ENCODE data around the gene CORO7. TPM values are rescaled to one million over a fixed set of nuclear protein-coding genes. Genes with fewer than 3 reads are reported as not detected.
"Not testable (repeated sequence)": the region's sequence is repeated elsewhere in the genome, so short reads cannot be mapped to it uniquely, and the experiment has no call there.

The CORO7 gene
- polyA plus RNA-seq, 6 donors from 2014 or later: 9.0 to 40.1 (median 20.7) TPM

- Mint-ChIP-seq H3K27ac (no peak overlapping the region), H3K9me3 (no peaks in the 10 kb centered on the region), H3K4me3 (peak overlapping the region in 1 of 8 donors; percentile 56), H3K27me3 (no peaks in the 10 kb centered on the region), H3K4me1 (peaks cover 9 to 27% (median 18%) of the 10 kb centered on the region in 3 donors), H3K36me3 (no peaks in the 10 kb centered on the region)
- ATAC-seq (ENCODE audit: low read depth in 2 of 2): no peak
- DNase-seq: no peak
Observed at GRCh38 chr16:4352843-4353242, 63.6 kb downstream of the CORO7 start.

DNA sequence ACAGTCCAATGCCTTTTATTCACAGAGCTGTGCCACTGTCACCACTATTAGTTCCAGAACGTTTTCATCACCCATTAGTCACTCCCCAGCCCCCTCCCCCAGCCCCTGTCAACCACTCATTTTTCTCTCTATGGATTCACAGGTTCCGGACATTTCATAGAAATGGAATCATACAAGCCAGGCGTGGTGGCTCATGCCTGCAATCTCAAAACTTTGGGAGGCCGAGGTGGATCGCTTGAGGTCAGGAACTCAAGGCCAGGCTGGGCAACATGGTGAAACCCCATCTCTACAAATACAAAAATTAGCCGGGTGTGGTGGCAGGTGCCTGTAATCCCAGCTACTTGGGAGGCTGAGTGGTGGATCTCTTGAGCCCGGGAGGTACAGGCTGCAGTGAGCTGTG is 64.5 kb downstream of the CORO7 start:
- H3K27me3 Mint-ChIP-seq: no peaks in the 10 kb centered on the region
- H3K27ac Mint-ChIP-seq: peak overlapping the region in 4 of 6 donors; percentile 37 to 89 (median 56)
- H3K36me3 Mint-ChIP-seq: no peaks in the 10 kb centered on the region
- H3K9me3 Mint-ChIP-seq: no peaks in the 10 kb centered on the region
- ATAC-seq (ENCODE audit: low read depth in 2 of 2): no peak
- no peak for DNase-seq
- peak overlapping the region; percentile 46 to 98 (median 92) for H3K4me3 Mint-ChIP-seq
- H3K4me1 Mint-ChIP-seq: peaks cover 9 to 34% (median 26%) of the 10 kb centered on the region in 3 donors

GRCh38 chr16:4350787-4351659 is 65.4 kb downstream of the CORO7 start, which contains the start of gene PAM16:
TSS of gene PAM16 (minus strand) at chr16:4351321. CDS start at chr16:4351234, 87 bp downstream.
- peak; percentile 89 to 90 for ATAC-seq (ENCODE audit: low read depth in 2 of 2)
- H3K27ac Mint-ChIP-seq: peak within 1 kb of the TSS; percentile 61 to 96 (median 93)
- DNase-seq: peak; percentile 98
- no peaks in the 10 kb centered on the region for H3K9me3 Mint-ChIP-seq
- peaks cover 9 to 41% (median 26%) of the 10 kb centered on the region in 3 donors for H3K4me1 Mint-ChIP-seq
- no peaks in the 10 kb centered on the region for H3K36me3 Mint-ChIP-seq
- no peaks in the 10 kb centered on the region for H3K27me3 Mint-ChIP-seq
- H3K4me3 Mint-ChIP-seq: peak within 1 kb of the TSS; percentile 88 to 98 (median 94)

- Mint-ChIP-seq H3K9me3 (no peaks in the 10 kb centered on the region), H3K4me1 (peaks cover 9 to 43% (median 26%) of the 10 kb centered on the region in 3 donors), H3K27ac (peak overlapping the region in 5 of 6 donors; percentile 71 to 96 (median 88)), H3K4me3 (peak overlapping the region; percentile 88 to 98 (median 94)), H3K36me3 (no peaks in the 10 kb centered on the region), H3K27me3 (no peaks in the 10 kb centered on the region)
- ATAC-seq (ENCODE audit: low read depth in 2 of 2): peak in 1 of 2 donors; percentile 2
- DNase-seq: no peak
Observed at GRCh38 chr16:4350365-4350786, 66.0 kb downstream of the CORO7 start.

- Mint-ChIP-seq H3K27ac (no peak overlapping the region), H3K4me3 (peak overlapping the region in 3 of 8 donors; percentile 12 to 28 (median 25)), H3K36me3 (no peaks in the 10 kb centered on the region), H3K27me3 (no peaks in the 10 kb centered on the region), H3K9me3 (no peaks in the 10 kb centered on the region), H3K4me1 (peaks cover 13 to 48% (median 26%) of the 10 kb centered on the region in 3 donors)
- ATAC-seq (ENCODE audit: low read depth in 2 of 2) (no peak), DNase-seq (no peak)
Observed at GRCh38 chr16:4349332-4349731, 67.1 kb downstream of the CORO7 start.

DNA sequence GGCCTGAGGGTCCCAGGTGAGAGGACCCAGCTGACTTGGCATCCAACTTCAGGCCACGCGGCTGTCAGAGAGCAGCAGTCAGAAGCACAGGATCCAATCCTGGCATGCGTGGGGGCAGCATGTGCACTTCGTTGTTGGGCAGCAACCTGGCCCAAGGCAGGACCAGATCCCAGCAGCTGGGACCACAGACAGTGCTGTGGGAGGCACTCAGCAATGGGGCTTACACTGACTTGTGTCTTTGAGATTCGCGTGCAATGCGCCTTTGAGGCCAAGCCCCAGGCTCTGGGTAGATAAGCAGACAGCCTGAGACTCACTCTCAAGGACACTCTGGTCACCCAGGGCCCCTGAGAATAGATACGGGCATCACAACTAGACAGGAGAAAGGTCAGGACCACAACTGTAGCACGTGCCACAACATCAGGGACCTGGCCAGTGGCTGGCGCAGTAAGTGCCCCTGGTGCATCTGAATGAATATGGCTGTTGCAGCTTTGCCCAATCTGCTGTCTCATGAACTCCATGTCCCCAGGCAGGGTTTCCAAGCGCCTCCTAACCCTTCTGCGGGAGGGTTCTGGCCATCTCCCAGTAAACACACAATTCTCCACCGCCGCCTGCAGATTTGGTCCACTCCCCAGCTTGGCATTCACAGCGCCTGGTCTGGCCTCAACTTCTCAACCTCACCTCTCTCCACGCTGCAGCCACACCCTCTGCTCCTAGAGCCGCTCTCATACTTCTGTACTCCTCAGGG is 68.5 kb downstream of the CORO7 start:
- Mint-ChIP-seq H3K27ac (no peak overlapping the region), H3K4me1 (peaks cover 17 to 51% (median 34%) of the 10 kb centered on the region in 3 donors), H3K27me3 (no peaks in the 10 kb centered on the region), H3K36me3 (no peaks in the 10 kb centered on the region), H3K4me3 (peak overlapping the region in 3 of 8 donors; percentile 37 to 70 (median 38)), H3K9me3 (peaks cover 0 to 1% (median 0%) of the 10 kb centered on the region in 7 donors)
- no peak for DNase-seq
- ATAC-seq (ENCODE audit: low read depth in 2 of 2): no peak

DNA sequence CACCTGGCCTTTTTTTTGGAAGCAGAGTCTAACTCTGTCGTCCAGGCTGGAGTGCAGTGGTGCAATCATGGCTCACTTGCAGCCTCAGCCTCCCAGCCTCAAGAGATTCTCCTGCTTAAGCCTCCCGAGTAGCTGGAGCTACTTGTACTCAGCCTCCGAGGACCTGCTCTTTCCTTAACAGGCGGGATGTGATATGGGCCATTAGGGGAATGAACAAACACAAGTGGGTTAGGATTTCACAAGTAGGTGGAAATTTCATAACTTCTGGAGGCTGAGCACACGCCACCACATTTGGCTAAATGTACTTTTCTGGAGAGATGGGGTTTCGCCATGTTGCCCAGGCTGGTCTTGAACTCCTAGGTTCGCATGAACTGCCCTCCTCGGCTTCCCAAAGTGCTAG is 69.4 kb downstream of the CORO7 start:
- peak overlapping the region in 2 of 6 donors; percentile 28 to 45 for H3K27ac Mint-ChIP-seq
- DNase-seq (no peak), ATAC-seq (ENCODE audit: low read depth in 2 of 2) (no peak)
- H3K27me3 Mint-ChIP-seq: no peaks in the 10 kb centered on the region
- H3K4me3 Mint-ChIP-seq: peak overlapping the region in 2 of 8 donors; percentile 19 to 61
- H3K9me3 Mint-ChIP-seq: peaks cover 0 to 1% (median 0%) of the 10 kb centered on the region in 7 donors
- peaks cover 17 to 51% (median 34%) of the 10 kb centered on the region in 3 donors for H3K4me1 Mint-ChIP-seq
- H3K36me3 Mint-ChIP-seq: no peaks in the 10 kb centered on the region

- H3K4me3 Mint-ChIP-seq: peak overlapping the region in 1 of 8 donors; percentile 13
- no peaks in the 10 kb centered on the region for H3K27me3 Mint-ChIP-seq
- H3K27ac Mint-ChIP-seq: peak overlapping the region in 2 of 6 donors; percentile 38 to 44
- H3K4me1 Mint-ChIP-seq: peaks cover 15 to 47% (median 26%) of the 10 kb centered on the region in 3 donors
- ATAC-seq (ENCODE audit: low read depth in 2 of 2) (no peak), DNase-seq (no peak)
- H3K36me3 Mint-ChIP-seq: no peaks in the 10 kb centered on the region
- H3K9me3 Mint-ChIP-seq: peaks cover 0 to 1% (median 0%) of the 10 kb centered on the region in 7 donors
Observed at GRCh38 chr16:4345836-4346781, 70.3 kb downstream of the CORO7 start.

- H3K4me1 Mint-ChIP-seq: peaks cover 13 to 40% (median 25%) of the 10 kb centered on the region in 3 donors
- H3K27ac Mint-ChIP-seq: peak overlapping the region in 5 of 6 donors; percentile 14 to 78 (median 54)
- H3K36me3 Mint-ChIP-seq: no peaks in the 10 kb centered on the region
- no peak for DNase-seq
- H3K27me3 Mint-ChIP-seq: no peaks in the 10 kb centered on the region
- H3K4me3 Mint-ChIP-seq: peak overlapping the region in 1 of 8 donors; percentile 21
- no peak for ATAC-seq (ENCODE audit: low read depth in 2 of 2)
- peaks cover 0 to 1% (median 0%) of the 10 kb centered on the region in 7 donors for H3K9me3 Mint-ChIP-seq
Observed at GRCh38 chr16:4344983-4345835, 71.2 kb downstream of the CORO7 start.

GRCh38 chr16:4344300-4344982 is 72.0 kb downstream of the CORO7 start:
- H3K27me3 Mint-ChIP-seq; DNase-seq; H3K36me3 Mint-ChIP-seq; ATAC-seq (ENCODE audit: low read depth in 2 of 2); H3K4me3 Mint-ChIP-seq; H3K9me3 Mint-ChIP-seq: not testable (repeated sequence)
- peak overlapping the region in 3 of 6 donors; percentile 14 to 78 (median 62) for H3K27ac Mint-ChIP-seq
- peaks cover 13 to 37% (median 25%) of the 10 kb centered on the region in 3 donors for H3K4me1 Mint-ChIP-seq
